ENCODE results near the gene NTN1. TPM values are rescaled to one million over a fixed set of nuclear protein-coding genes. Genes with fewer than 3 reads are reported as not detected.

NTN1 gene
- total RNA-seq, 2 experiments from 2014 or later = 1.2 to 1.3 TPM

DNA sequence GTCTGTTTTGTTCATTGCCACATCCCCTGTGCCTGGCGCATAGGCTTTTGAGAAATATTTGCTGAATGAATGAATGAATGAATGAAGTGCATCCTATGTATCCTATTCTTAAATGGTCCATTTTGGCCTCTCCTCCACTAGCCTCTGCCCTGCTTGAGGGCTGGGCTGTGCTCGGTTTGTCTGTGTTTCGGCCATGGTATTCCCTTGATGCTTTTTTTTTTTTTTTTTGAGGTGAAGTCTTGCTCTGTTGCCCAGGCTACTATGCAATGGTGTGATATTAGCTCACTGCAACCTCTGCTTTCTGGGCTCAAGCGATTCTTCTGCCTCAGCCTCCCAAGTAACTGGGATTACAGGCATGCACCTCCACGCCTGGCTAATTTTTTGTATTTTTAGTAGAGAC, 110.1 kb downstream of the NTN1 start:
- intact Hi-C loops (cut with micrococcal nuclease) = no loop called here

DNA sequence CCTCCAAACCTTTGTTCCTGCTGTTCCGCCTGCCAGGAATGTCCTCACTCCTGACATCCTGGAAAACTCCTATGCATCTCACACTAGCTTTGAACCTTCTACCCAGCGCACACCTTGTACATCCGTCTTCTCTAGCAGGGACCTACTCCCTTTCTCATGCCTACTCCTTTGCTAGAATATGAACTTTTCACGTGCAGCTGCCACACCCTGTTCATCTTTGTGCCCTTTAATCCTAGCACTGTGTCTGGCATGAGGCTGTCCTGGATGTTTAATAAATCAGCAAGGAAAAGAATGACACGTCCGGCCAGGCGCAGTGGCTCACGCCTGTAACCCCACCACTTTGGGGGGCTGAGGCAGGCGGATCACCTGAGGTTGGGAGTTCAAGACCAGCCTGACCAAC, 111.0 kb downstream of the NTN1 start:
- ATAC-seq = no peak
- Mint-ChIP-seq H3K9me3 (no peaks in the 10 kb centered on the region), H3K4me1 (ENCODE audit: low read depth) (no peaks in the 10 kb centered on the region), H3K36me3 (ENCODE audit: low read depth) (no peaks in the 10 kb centered on the region), H3K27me3 (peaks cover 4% of the 10 kb centered on the region), H3K4me3 (no peak overlapping the region), H3K27ac (no peak overlapping the region)
- ChIA-PET POLR2A (no interaction called here), CTCF (no interaction called here)
- no peak for DNase-seq
- intact Hi-C loops (cut with micrococcal nuclease) = no loop called here
- TF ChIP-seq, protein P1, sequence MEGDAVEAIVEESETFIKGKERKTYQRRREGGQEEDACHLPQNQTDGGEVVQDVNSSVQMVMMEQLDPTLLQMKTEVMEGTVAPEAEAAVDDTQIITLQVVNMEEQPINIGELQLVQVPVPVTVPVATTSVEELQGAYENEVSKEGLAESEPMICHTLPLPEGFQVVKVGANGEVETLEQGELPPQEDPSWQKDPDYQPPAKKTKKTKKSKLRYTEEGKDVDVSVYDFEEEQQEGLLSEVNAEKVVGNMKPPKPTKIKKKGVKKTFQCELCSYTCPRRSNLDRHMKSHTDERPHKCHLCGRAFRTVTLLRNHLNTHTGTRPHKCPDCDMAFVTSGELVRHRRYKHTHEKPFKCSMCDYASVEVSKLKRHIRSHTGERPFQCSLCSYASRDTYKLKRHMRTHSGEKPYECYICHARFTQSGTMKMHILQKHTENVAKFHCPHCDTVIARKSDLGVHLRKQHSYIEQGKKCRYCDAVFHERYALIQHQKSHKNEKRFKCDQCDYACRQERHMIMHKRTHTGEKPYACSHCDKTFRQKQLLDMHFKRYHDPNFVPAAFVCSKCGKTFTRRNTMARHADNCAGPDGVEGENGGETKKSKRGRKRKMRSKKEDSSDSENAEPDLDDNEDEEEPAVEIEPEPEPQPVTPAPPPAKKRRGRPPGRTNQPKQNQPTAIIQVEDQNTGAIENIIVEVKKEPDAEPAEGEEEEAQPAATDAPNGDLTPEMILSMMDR (IDR thresholded peaks at IDR 0.05) = no peak

More for the DNA sequence above, 110.1 kb downstream of the NTN1 start:
- CTCF ChIA-PET = no interaction called here
- Mint-ChIP-seq H3K27me3 (peaks cover 4% of the 10 kb centered on the region), H3K36me3 (ENCODE audit: low read depth) (no peaks in the 10 kb centered on the region), H3K9me3 (no peaks in the 10 kb centered on the region), H3K27ac (no peak overlapping the region), H3K4me1 (ENCODE audit: low read depth) (no peaks in the 10 kb centered on the region), H3K4me3 (no peak overlapping the region)
- DNase-seq = no peak
- POLR2A ChIA-PET = no interaction called here
- no peak for ATAC-seq
- TF ChIP-seq, protein P1 (IDR thresholded peaks at IDR 0.05) = no peak

DNA sequence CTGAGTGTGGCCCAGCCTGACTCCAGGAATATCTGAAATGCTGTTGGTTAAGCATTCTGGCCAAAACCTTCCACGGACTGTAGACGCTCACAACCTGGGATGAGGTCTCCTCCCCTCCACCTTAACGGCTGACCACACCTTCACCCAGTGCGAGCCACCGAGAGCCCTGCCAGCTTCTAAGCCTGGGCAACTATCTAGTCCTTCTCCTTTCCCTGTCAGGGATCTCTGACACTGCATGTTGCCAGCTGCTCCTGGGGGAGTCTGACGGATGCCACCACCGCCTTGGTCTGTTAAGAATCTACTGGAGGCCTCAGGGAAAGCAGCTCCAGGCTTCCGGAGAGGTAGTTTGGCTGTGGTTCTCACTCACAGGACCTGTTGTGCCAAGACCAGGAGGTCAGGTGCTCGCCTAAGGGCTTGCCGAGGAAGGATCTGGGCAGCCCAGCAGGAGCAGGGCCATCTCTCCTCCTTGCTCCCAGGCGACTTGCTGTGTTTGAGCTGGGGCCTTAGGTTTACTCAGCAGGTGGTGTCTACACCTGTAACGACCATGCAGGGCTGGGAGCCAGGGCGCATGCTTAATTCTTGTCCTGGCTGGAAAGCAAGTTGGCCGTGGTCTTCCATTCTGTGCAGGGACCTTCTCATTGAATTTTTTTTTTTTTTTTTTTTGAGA, 111.8 kb downstream of the NTN1 start:
- intact Hi-C loops (cut with micrococcal nuclease) = no loop called here
- ChIA-PET CTCF (no interaction called here), POLR2A (no interaction called here)
- no peaks in the 10 kb centered on the region for H3K36me3 Mint-ChIP-seq (ENCODE audit: low read depth)
- no peak for ATAC-seq
- peaks cover 4% of the 10 kb centered on the region for H3K27me3 Mint-ChIP-seq
- no peaks in the 10 kb centered on the region for H3K9me3 Mint-ChIP-seq
- H3K4me1 Mint-ChIP-seq (ENCODE audit: low read depth) = no peaks in the 10 kb centered on the region
- no peak for DNase-seq
- no peak overlapping the region for H3K27ac Mint-ChIP-seq
- H3K4me3 Mint-ChIP-seq = no peak overlapping the region
- TF ChIP-seq, protein P1 (IDR thresholded peaks at IDR 0.05) = no peak

DNA sequence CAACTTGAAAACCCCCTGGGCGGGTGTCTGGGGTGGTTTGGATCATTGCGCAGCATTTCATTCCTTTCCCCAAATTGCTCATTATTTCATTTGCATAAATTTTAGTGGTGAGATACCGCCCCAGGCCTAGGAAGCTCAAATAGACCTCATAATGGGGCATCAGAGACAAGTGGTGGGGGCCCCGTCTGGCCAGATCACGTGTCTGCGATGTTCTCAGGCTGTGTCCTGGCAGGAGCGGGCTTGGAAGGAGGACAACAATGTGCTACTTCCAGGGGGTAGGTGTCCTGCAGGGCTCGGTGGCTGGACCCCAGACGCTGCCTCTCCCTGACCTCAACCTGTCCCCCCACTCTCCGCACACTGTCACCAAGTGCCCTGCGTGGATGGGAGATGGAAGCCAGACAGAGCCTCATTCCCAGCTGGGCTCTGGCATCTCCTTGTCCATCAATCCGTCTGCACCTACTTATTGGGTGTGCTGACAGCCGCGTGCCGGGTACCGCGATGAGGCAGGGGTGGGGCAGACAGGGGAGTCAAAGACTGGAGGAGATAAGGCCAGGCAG, 116.9 kb downstream of the NTN1 start:
- Mint-ChIP-seq H3K4me3 (no peak overlapping the region), H3K9me3 (no peaks in the 10 kb centered on the region), H3K27ac (no peak overlapping the region), H3K27me3 (peaks cover 1% of the 10 kb centered on the region), H3K4me1 (ENCODE audit: low read depth) (no peaks in the 10 kb centered on the region), H3K36me3 (ENCODE audit: low read depth) (no peaks in the 10 kb centered on the region)
- TF ChIP-seq, protein P1 (IDR thresholded peaks at IDR 0.05) = no peak
- intact Hi-C loops (cut with micrococcal nuclease) = no loop called here
- ChIA-PET POLR2A (no interaction called here), CTCF (no interaction called here)
- no peak for DNase-seq
- no peak for ATAC-seq

DNA sequence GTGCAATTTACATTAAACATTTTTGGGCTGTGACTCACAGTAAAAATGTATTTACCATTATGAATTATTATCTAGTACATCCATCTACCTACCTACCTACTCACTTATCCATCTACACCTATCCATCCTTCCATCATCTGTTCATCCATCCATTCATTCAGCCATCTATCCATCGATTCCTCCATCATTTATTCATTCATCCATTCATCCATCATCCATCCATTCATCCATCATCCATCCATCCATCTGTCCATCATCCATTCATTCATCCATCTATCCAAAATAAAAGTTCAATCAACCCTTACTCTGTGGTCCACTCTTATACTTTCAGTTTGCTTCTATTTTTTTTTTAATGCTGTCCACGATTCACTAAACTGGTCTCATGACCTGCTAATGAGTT, 118.4 kb downstream of the NTN1 start:
- no peak overlapping the region for H3K27ac Mint-ChIP-seq
- TF ChIP-seq, protein P1 (IDR thresholded peaks at IDR 0.05) = no peak
- H3K9me3 Mint-ChIP-seq = no peaks in the 10 kb centered on the region
- H3K4me1 Mint-ChIP-seq (ENCODE audit: low read depth) = no peaks in the 10 kb centered on the region
- POLR2A ChIA-PET = no interaction called here
- intact Hi-C loops (cut with micrococcal nuclease) = no loop called here
- DNase-seq (no peak), ATAC-seq (no peak)
- no peak overlapping the region for H3K4me3 Mint-ChIP-seq
- CTCF ChIA-PET = interaction anchor here (1.5 kb wide), 1 partner anchor 25 kb away, joined by 4 read pairs; no protein-coding TSS in a partner anchor
- no peaks in the 10 kb centered on the region for H3K36me3 Mint-ChIP-seq (ENCODE audit: low read depth)
- no peaks in the 10 kb centered on the region for H3K27me3 Mint-ChIP-seq

Measured in activated CD8-positive, alpha-beta T cell treated with anti-CD3 and anti-CD28 coated beads for 36 hours (primary cell).